B cell (primary cell): Measurements from ENCODE around the gene ZNF608. TPM values are rescaled to one million over a fixed set of nuclear protein-coding genes. Genes with fewer than 3 reads are reported as not detected.

ENCODE experiments used
- ATAC-seq: fragments of 200-7000 bp; cut with Tn5 transposase; one replicate; pipeline ENCODE4 v1.10.0; 2021; ENCODE audit warnings: low read depth, mild to moderate bottlenecking, moderate number of reproducible peaks, moderate library complexity
- CTCF ChIA-PET: fragments of 350-600 bp; sonication (Branson Sonifier 250); formaldehyde crosslinking; loops from one replicate; lab custom pipeline; 2021; ENCODE audit warnings: antibody characterized with exemption, inconsistent platforms; lab: Charles Lee
- POLR2A ChIA-PET: fragments of 350-600 bp; sonication (Branson Sonifier 250); formaldehyde crosslinking; loops from one replicate; lab custom pipeline; 2021; ENCODE audit warnings: antibody characterized with exemption; lab: Charles Lee
- DNase-seq: peaks from one replicate; pipeline ENCODE4 v3.0.0; 2013
- H2AFZ ChIP-seq: 2 replicates; pipeline ENCODE4 v1.6.1; 2012; ENCODE audit warnings: mild to moderate bottlenecking, low read depth, low read length; ENCODE audit not compliant: insufficient read depth, poor library complexity, severe bottlenecking
- H3K27ac ChIP-seq, 2 donors: 1 replicate in 1 of 2; 2 replicates in 1 of 2; pipeline ENCODE4 v1.5.1; 2012 to 2013; ENCODE audit warnings: low read length in 2 of 2, mild to moderate bottlenecking in 2 of 2, moderate library complexity in 1 of 2
- H3K27me3 ChIP-seq, 4 experiments: fragments of 200-600 bp in 1 of 4; sonication (generic) in 1 of 4; replicated peaks in 1 of 4; 1 replicate in 2 of 4; 2 replicates in 2 of 4; pipeline versions ENCODE4 v1.6.1 to v1.7.0; 2013 to 2016; ENCODE audit warnings: low read length in 3 of 4, mild to moderate bottlenecking in 2 of 4, mixed read lengths in 1 of 4, moderate library complexity in 1 of 4; ENCODE audit not compliant: insufficient read depth in 4 of 4, control insufficient read depth in 3 of 4; ENCODE audit errors: control extremely low read depth in 1 of 4
- H3K36me3 ChIP-seq, 2 experiments: replicated peaks in 1 of 2; 1 replicate in 1 of 2; 2 replicates in 1 of 2; pipeline versions ENCODE4 v1.6.1 to v1.7.1; 2013; ENCODE audit warnings: low read length in 1 of 2; ENCODE audit not compliant: insufficient read depth in 2 of 2, control insufficient read depth in 1 of 2; ENCODE audit errors: control extremely low read depth in 1 of 2, extremely low read depth in 1 of 2
- H3K4me1 ChIP-seq, 2 donors: fragments of 200-600 bp in 1 of 2; sonication (generic) in 1 of 2; 1 replicate in 1 of 2; 2 replicates in 1 of 2; pipeline versions ENCODE4 v1.5.1 to v1.6.1; 2013 to 2017; ENCODE audit warnings: low read length in 2 of 2; ENCODE audit not compliant: control insufficient read depth in 2 of 2, insufficient read depth in 2 of 2
- H3K4me2 ChIP-seq: replicated peaks from 2 replicates; pipeline ENCODE3; 2012; ENCODE audit warnings: mild to moderate bottlenecking, low read depth, low read length; ENCODE audit not compliant: poor library complexity, severe bottlenecking
- H3K4me3 ChIP-seq, 5 experiments: fragments of 200-600 bp in 1 of 5; sonication (generic) in 1 of 5; 1 replicate in 3 of 5; 2 replicates in 2 of 5; pipeline versions ENCODE4 v1.5.1 to v1.7.0; 2011 to 2016; ENCODE audit warnings: low read length in 4 of 5, mild to moderate bottlenecking in 4 of 5, low read depth in 2 of 5, control low read depth in 1 of 5, moderate library complexity in 1 of 5; ENCODE audit not compliant: insufficient read depth in 1 of 5; ENCODE audit errors: control extremely low read depth in 1 of 5, extremely low read depth in 1 of 5
- H3K79me2 ChIP-seq: fragments of 200-600 bp; sonication (generic); one replicate; pipeline ENCODE4 v1.6.0; 2016; ENCODE audit warnings: low read length; ENCODE audit not compliant: control insufficient read depth, insufficient read depth
- H3K9ac ChIP-seq: fragments of 200-600 bp; sonication (generic); 2 replicates; pipeline ENCODE4 v1.6.1; 2017; ENCODE audit warnings: mild to moderate bottlenecking, low read length, moderate library complexity
- H3K9me3 ChIP-seq, 3 donors: one replicate each; pipeline versions ENCODE4 v1.6.1 to v1.7.1; 2013; ENCODE audit warnings: low read length in 2 of 3; ENCODE audit not compliant: control insufficient read depth in 2 of 3, insufficient read depth in 1 of 3; ENCODE audit errors: control extremely low read depth in 1 of 3
- H4K20me1 ChIP-seq: 2 replicates; pipeline ENCODE4 v1.6.0; 2012; ENCODE audit warnings: mild to moderate bottlenecking, low read length; ENCODE audit not compliant: insufficient read depth, control insufficient read depth, poor library complexity, severe bottlenecking
- H3K27ac Mint-ChIP-seq: one replicate; pipeline ENCODE4 v1.8.0; 2021; ENCODE audit warnings: mixed read lengths
- H3K27me3 Mint-ChIP-seq: one replicate; pipeline ENCODE4 v1.8.0; 2021; ENCODE audit warnings: mixed read lengths
- H3K4me1 Mint-ChIP-seq: one replicate; pipeline ENCODE4 v1.8.0; 2021; ENCODE audit warnings: mixed read lengths
- H3K4me3 Mint-ChIP-seq: one replicate; pipeline ENCODE4 v1.8.0; 2021; ENCODE audit warnings: mixed read lengths
- H3K9me3 Mint-ChIP-seq: one replicate; pipeline ENCODE4 v1.8.0; 2022; ENCODE audit warnings: mixed read lengths; ENCODE audit not compliant: insufficient read depth
- CTCF ChIP-seq: fragments of 200-600 bp; IDR thresholded peaks from one replicate; pipeline ENCODE4 v1.8.0; 2022; ENCODE audit warnings: antibody characterized with exemption, mild to moderate bottlenecking
- EZH2 ChIP-seq: IDR thresholded peaks from 2 replicates; pipeline ENCODE4 v1.6.1; 2012; ENCODE audit warnings: borderline replicate concordance, low read depth, mild to moderate bottlenecking, moderate library complexity, low read length; ENCODE audit not compliant: insufficient read depth, poor library complexity, severe bottlenecking
- WGBS: methylation state at CpG from one replicate; pipeline ENCODE4 v1.1.5; 2013; ENCODE audit warnings: missing lambda C conversion rate; ENCODE audit not compliant: insufficient coverage; 5-methylcytosine and 5-hydroxymethylcytosine counted together
- intact Hi-C: fragments of 100-400 bp; cut with micrococcal nuclease; formaldehyde crosslinking; loops from one replicate; pipeline ENCODE4 v1.10.0; 2022
- polyA plus RNA-seq: library from polyadenylated mRNA; depleted of rRNA; stranded (reverse); fragments of >200 nt; gene quantifications from 2 replicates; pipeline ENCODE4 v1.2.3, GENCODE V29; 2012
- total RNA-seq, 2 donors: library from RNA; stranded (reverse); fragments of 120-200 nt in 1 of 2; gene quantifications; 1 replicate in 1 of 2; 2 replicates in 1 of 2; pipeline versions ENCODE4 v1.2.3 to v1.2.4, GENCODE V29; 2013 to 2022

ZNF608 gene
- total and polyA plus RNA-seq, 2 donors (not counting 1 experiment from before 2014, with no cell fraction given) = 8.5 to 17.4 TPM

GRCh38 chr5:124733329-124733650 lies 13.1 kb downstream of the ZNF608 start:
- Histone ChIP-seq H3K4me1 (peaks cover 55 to 56% of the 10 kb centered on the region in 2 donors), H3K27me3 (no peaks in the 10 kb centered on the region), H3K9ac (no peak overlapping the region), H2AFZ (no peak overlapping the region), H3K4me2 (no peak overlapping the region), H3K27ac (no peak overlapping the region), H3K79me2 (peaks cover 87% of the 10 kb centered on the region), H4K20me1 (no peaks in the 10 kb centered on the region), H3K4me3 (no peak overlapping the region), H3K36me3 (no peaks in the 10 kb centered on the region), H3K9me3 (no peaks in the 10 kb centered on the region)
- ATAC-seq (no peak), DNase-seq (no peak)
- Mint-ChIP-seq H3K9me3 (no peaks in the 10 kb centered on the region), H3K27me3 (peaks cover 4% of the 10 kb centered on the region), H3K4me1 (peaks cover 75% of the 10 kb centered on the region), H3K27ac (no peak overlapping the region), H3K4me3 (no peak overlapping the region)
- intact Hi-C loops = no loop called here
- WGBS = 100% methylated on average over 1 of the region's 1 CpG
- TF ChIP-seq EZH2 (no peak), CTCF (no peak)
- ChIA-PET POLR2A (interaction anchor here (0.6 kb wide), 1 partner anchor 35 kb away, joined by 3 read pairs; no protein-coding TSS in a partner anchor), CTCF (interaction anchor here (1.4 kb wide), 1 partner anchor 12 kb away, joined by 6 read pairs; no protein-coding TSS in a partner anchor)

- Histone ChIP-seq H4K20me1 (no peaks in the 10 kb centered on the region), H2AFZ (no peak overlapping the region), H3K79me2 (peaks cover 87% of the 10 kb centered on the region), H3K4me1 (peaks cover 49 to 50% of the 10 kb centered on the region in 2 donors), H3K9me3 (no peaks in the 10 kb centered on the region), H3K36me3 (no peaks in the 10 kb centered on the region), H3K4me2 (peak overlapping the region; percentile 4), H3K4me3 (no peak overlapping the region), H3K27me3 (no peaks in the 10 kb centered on the region), H3K9ac (no peak overlapping the region), H3K27ac (no peak overlapping the region)
- 94% methylated on average over 2 of the region's 3 CpGs for WGBS
- TF ChIP-seq CTCF (no peak), EZH2 (no peak)
- no peaks in the 10 kb centered on the region for H3K9me3 Mint-ChIP-seq
- peak overlapping the region; percentile 2 for H3K4me3 Mint-ChIP-seq
- DNase-seq (no peak), ATAC-seq (no peak)
- ChIA-PET POLR2A (interaction anchor here (0.6 kb wide), 1 partner anchor 34 kb away, joined by 3 read pairs; no protein-coding TSS in a partner anchor), CTCF (interaction anchor here (1.4 kb wide), 1 partner anchor 13 kb away, joined by 6 read pairs; no protein-coding TSS in a partner anchor)
- peak overlapping the region; percentile 62 for H3K27ac Mint-ChIP-seq
- peaks cover 70% of the 10 kb centered on the region for H3K4me1 Mint-ChIP-seq
- peaks cover 4% of the 10 kb centered on the region for H3K27me3 Mint-ChIP-seq
- intact Hi-C loops = no loop called here
Measured at GRCh38 chr5:124732428-124733328, 13.8 kb downstream of the ZNF608 start.
